ENCODE measurements around the gene FAF1.

GRCh38 chr1:50423670-50424000 is 536.4 kb downstream of the FAF1 start:
- no peak for TF ChIP-seq CTCF (conservative IDR thresholded peaks at IDR 0.05 in 1 of 2, IDR thresholded peaks at IDR 0.05 in 1 of 2; ENCODE audit: low read depth in 1 of 2, low read length in 2 of 2)
- no peak for TF ChIP-seq EZH2 (IDR thresholded peaks at IDR 0.05; ENCODE audit: low read length, missing control alignments)
